Osteocyte (in vitro differentiated cells): ENCODE results near the gene SRP54. TPM values are rescaled to one million over a fixed set of nuclear protein-coding genes. Genes with fewer than 3 reads are reported as not detected.
A peak's percentile ranks its signal among the peaks of the same experiment; 100 is the strongest.
"Not testable (repeated sequence)": the region's sequence is repeated elsewhere in the genome, so short reads cannot be mapped to it uniquely, and the experiment has no call there.

Experiments used
- DNase-seq: peaks from one replicate; pipeline ENCODE4 v3.0.0; 2021; ENCODE audit warnings: mixed read lengths; ENCODE audit not compliant: unreplicated experiment; ENCODE audit errors: extremely low spot score
- H3K27ac Mint-ChIP-seq: one replicate; pipeline ENCODE4 v1.8.0; 2021; ENCODE audit warnings: mild to moderate bottlenecking, mixed read lengths; ENCODE audit not compliant: unreplicated experiment
- H3K27me3 Mint-ChIP-seq: one replicate; pipeline ENCODE4 v1.8.0; 2021; ENCODE audit warnings: mixed read lengths; ENCODE audit not compliant: unreplicated experiment
- H3K36me3 Mint-ChIP-seq: one replicate; pipeline ENCODE4 v1.8.0; 2021; ENCODE audit warnings: mixed read lengths; ENCODE audit not compliant: unreplicated experiment
- H3K4me1 Mint-ChIP-seq: one replicate; pipeline ENCODE4 v1.8.0; 2021; ENCODE audit warnings: mixed read lengths; ENCODE audit not compliant: unreplicated experiment
- H3K4me3 Mint-ChIP-seq: one replicate; pipeline ENCODE4 v1.8.0; 2021; ENCODE audit warnings: mild to moderate bottlenecking, moderate library complexity, mixed read lengths; ENCODE audit not compliant: unreplicated experiment
- H3K9me3 Mint-ChIP-seq: one replicate; pipeline ENCODE4 v1.8.0; 2021; ENCODE audit warnings: mixed read lengths; ENCODE audit not compliant: unreplicated experiment
- CTCF ChIP-seq: fragments of 200-600 bp; sonication (generic); IDR thresholded peaks from 2 replicates; pipeline ENCODE4 v1.5.0; 2021; ENCODE audit warnings: antibody characterized with exemption, mild to moderate bottlenecking, moderate library complexity
- total RNA-seq: library from RNA; stranded (reverse); gene quantifications from 2 replicates; pipeline ENCODE4 v1.2.1, GENCODE V29; 2021

Gene SRP54
- total RNA-seq, 1 donor from 2014 or later: 59.7 TPM

- peaks cover 41% of the 10 kb centered on the region for H3K4me1 Mint-ChIP-seq
- H3K36me3 Mint-ChIP-seq: no peaks in the 10 kb centered on the region
- TF ChIP-seq CTCF: no peak
- no peak for DNase-seq
- H3K27ac Mint-ChIP-seq: peak overlapping the region; percentile 48
- H3K9me3 Mint-ChIP-seq: no peaks in the 10 kb centered on the region
- no peaks in the 10 kb centered on the region for H3K27me3 Mint-ChIP-seq
- peak overlapping the region; percentile 95 for H3K4me3 Mint-ChIP-seq
Observed at GRCh38 chr14:35047976-35048513, 65.3 kb downstream of the SRP54 start.

GRCh38 chr14:35050652-35051051, 67.9 kb downstream of the SRP54 start:
- no peaks in the 10 kb centered on the region for H3K27me3 Mint-ChIP-seq
- no peak overlapping the region for H3K4me3 Mint-ChIP-seq
- peaks cover under 1% of the 10 kb centered on the region for H3K36me3 Mint-ChIP-seq
- TF ChIP-seq CTCF: no peak
- H3K9me3 Mint-ChIP-seq: no peaks in the 10 kb centered on the region
- no peak for DNase-seq
- peak overlapping the region; percentile 79 for H3K27ac Mint-ChIP-seq
- H3K4me1 Mint-ChIP-seq: peaks cover 32% of the 10 kb centered on the region

GRCh38 chr14:35051796-35052195, 69.0 kb downstream of the SRP54 start:
- Mint-ChIP-seq H3K27me3 (no peaks in the 10 kb centered on the region), H3K4me3 (no peak overlapping the region), H3K27ac (peak overlapping the region; percentile 79), H3K36me3 (peaks cover 7% of the 10 kb centered on the region), H3K9me3 (no peaks in the 10 kb centered on the region), H3K4me1 (peaks cover 29% of the 10 kb centered on the region)
- DNase-seq: no peak
- no peak for TF ChIP-seq CTCF

GRCh38 chr14:35052637-35053036, 69.8 kb downstream of the SRP54 start:
- Mint-ChIP-seq H3K4me1 (peaks cover 23% of the 10 kb centered on the region), H3K4me3 (no peak overlapping the region), H3K27me3 (no peaks in the 10 kb centered on the region), H3K27ac (no peak overlapping the region), H3K36me3 (peaks cover 11% of the 10 kb centered on the region), H3K9me3 (no peaks in the 10 kb centered on the region)
- DNase-seq: no peak
- no peak for TF ChIP-seq CTCF

GRCh38 chr14:35061113-35061791, 78.5 kb downstream of the SRP54 start:
- H3K27ac Mint-ChIP-seq: peak overlapping the region; percentile 15
- peaks cover 29% of the 10 kb centered on the region for H3K36me3 Mint-ChIP-seq
- DNase-seq, H3K4me1 Mint-ChIP-seq, H3K27me3 Mint-ChIP-seq, H3K9me3 Mint-ChIP-seq, H3K4me3 Mint-ChIP-seq: not testable (repeated sequence)

GRCh38 chr14:35065731-35066130, 82.9 kb downstream of the SRP54 start:
- H3K4me1 Mint-ChIP-seq, H3K4me3 Mint-ChIP-seq, DNase-seq, H3K9me3 Mint-ChIP-seq, H3K27ac Mint-ChIP-seq, H3K27me3 Mint-ChIP-seq: not testable (repeated sequence)
- peaks cover 26% of the 10 kb centered on the region for H3K36me3 Mint-ChIP-seq
